ENCODE data around the gene TPCN2.

The TPCN2 gene

DNA sequence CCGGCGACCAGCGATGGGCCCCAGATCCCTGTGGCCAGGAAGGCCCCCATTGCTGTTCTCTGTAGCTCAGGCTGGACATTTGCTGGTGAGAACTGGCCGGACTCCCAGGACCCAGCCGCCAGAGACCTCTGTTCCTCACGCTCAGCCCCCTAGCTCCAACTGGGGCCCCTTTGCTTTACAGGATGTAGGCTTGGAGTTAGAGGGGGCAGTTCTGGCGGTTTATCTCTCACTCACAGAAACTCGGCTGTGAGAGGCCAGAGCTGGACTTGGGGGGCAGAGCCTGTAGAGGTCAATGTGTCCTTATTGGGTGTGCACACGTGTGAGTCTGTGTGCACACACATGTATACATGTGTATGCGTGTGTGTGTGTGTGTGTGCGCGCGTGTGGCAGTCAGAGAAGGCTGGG is 107.5 kb downstream of the TPCN2 start:
- TF ChIP-seq TAF1 (IDR thresholded peaks at IDR 0.05; ENCODE audit: borderline replicate concordance, insufficient read depth, low read length) (no peak), POLR2AphosphoS5 (IDR thresholded peaks at IDR 0.05; ENCODE audit: low read depth, low read length) (no peak), SIN3A (IDR thresholded peaks at IDR 0.05; ENCODE audit: borderline replicate concordance, insufficient read depth, low read length) (no peak), FOXP2 (optimal IDR thresholded peaks at IDR 0.05; ENCODE audit: borderline replicate concordance, extremely low read depth, extremely low read length, insufficient read depth) (no peak)

DNA sequence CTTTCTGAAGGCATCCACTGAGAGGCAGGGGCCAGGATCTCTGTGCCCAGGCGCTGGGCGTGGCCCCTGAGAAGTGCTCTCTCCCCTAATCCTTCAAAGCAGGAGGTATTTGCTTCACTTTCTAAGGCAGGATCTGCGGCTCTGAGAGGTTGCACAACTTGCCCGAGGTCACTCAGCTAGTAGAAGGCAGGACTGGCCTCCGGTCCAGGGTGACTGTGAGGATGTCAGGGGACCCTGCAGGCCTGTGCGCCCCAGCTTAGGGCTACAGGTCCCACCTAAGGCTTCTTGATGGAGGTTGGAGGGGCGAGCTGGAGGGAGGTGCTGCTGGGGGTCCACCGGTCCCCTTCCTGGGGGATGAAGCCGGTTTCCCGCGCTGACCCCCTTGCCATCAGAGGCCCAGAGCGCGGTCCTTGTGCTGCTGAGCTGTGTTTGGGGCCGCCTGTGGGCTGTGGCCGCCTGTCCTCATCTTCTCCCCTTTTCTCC is 108.0 kb downstream of the TPCN2 start:
- TF ChIP-seq FOXP2 (optimal IDR thresholded peaks at IDR 0.05; ENCODE audit: borderline replicate concordance, extremely low read depth, extremely low read length, insufficient read depth) (no peak), REST (IDR thresholded peaks at IDR 0.05; ENCODE audit: insufficient read depth in 1 of 2, low read depth in 2 of 2, low read length in 2 of 2) (no peak), TAF1 (IDR thresholded peaks at IDR 0.05; ENCODE audit: borderline replicate concordance, insufficient read depth, low read length) (no peak), SIN3A (IDR thresholded peaks at IDR 0.05; ENCODE audit: borderline replicate concordance, insufficient read depth, low read length) (no peak), POLR2AphosphoS5 (IDR thresholded peaks at IDR 0.05; ENCODE audit: low read depth, low read length) (no peak)

GRCh38 chr11:69157156-69157821 is 108.6 kb downstream of the TPCN2 start:
- TF ChIP-seq POLR2AphosphoS5 (IDR thresholded peaks at IDR 0.05; ENCODE audit: low read depth, low read length) (no peak), FOXP2 (optimal IDR thresholded peaks at IDR 0.05; ENCODE audit: borderline replicate concordance, extremely low read depth, extremely low read length, insufficient read depth) (no peak), SIN3A (IDR thresholded peaks at IDR 0.05; ENCODE audit: borderline replicate concordance, insufficient read depth, low read length) (no peak), TAF1 (IDR thresholded peaks at IDR 0.05; ENCODE audit: borderline replicate concordance, insufficient read depth, low read length) (no peak), REST (IDR thresholded peaks at IDR 0.05; ENCODE audit: insufficient read depth in 1 of 2, low read depth in 2 of 2, low read length in 2 of 2) (no peak)

DNA sequence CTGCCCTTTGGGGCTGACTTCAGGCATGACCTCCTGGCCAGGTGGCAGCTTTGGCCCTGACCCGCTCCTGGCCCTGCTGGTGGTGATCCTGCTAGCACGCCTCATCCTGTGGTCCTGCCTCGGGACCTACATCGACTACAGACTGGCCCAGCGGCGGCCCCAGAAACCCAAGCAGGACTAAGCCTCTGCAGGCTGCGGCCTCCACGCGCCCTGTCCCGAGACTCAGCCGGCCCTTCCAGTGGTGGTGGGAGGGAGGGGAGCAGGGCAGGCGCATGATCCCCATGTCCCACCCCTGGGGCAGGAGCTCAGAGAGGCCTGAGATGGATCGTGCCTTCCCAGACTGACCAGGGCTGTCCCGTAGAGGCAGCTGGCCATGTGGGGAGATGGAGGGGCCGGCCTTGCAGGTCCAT is 109.1 kb downstream of the TPCN2 start:
- TF ChIP-seq REST (IDR thresholded peaks at IDR 0.05; ENCODE audit: insufficient read depth in 1 of 2, low read depth in 2 of 2, low read length in 2 of 2), result no peak
- TF ChIP-seq TAF1 (IDR thresholded peaks at IDR 0.05; ENCODE audit: borderline replicate concordance, insufficient read depth, low read length), result no peak
- no peak for TF ChIP-seq FOXP2 (optimal IDR thresholded peaks at IDR 0.05; ENCODE audit: borderline replicate concordance, extremely low read depth, extremely low read length, insufficient read depth)
- no peak for TF ChIP-seq SIN3A (IDR thresholded peaks at IDR 0.05; ENCODE audit: borderline replicate concordance, insufficient read depth, low read length)
- no peak for TF ChIP-seq POLR2AphosphoS5 (IDR thresholded peaks at IDR 0.05; ENCODE audit: low read depth, low read length)

- TF ChIP-seq REST (IDR thresholded peaks at IDR 0.05; ENCODE audit: insufficient read depth in 1 of 2, low read depth in 2 of 2, low read length in 2 of 2) (no peak), POLR2AphosphoS5 (IDR thresholded peaks at IDR 0.05; ENCODE audit: low read depth, low read length) (no peak), SIN3A (IDR thresholded peaks at IDR 0.05; ENCODE audit: borderline replicate concordance, insufficient read depth, low read length) (no peak), FOXP2 (optimal IDR thresholded peaks at IDR 0.05; ENCODE audit: borderline replicate concordance, extremely low read depth, extremely low read length, insufficient read depth) (no peak), TAF1 (IDR thresholded peaks at IDR 0.05; ENCODE audit: borderline replicate concordance, insufficient read depth, low read length) (no peak)
Observed at GRCh38 chr11:69158301-69159149, 109.8 kb downstream of the TPCN2 start.

Measured in PFSK-1 (cell line).